K562 treated with DMSO at 1 percent for 48 hours (cell line): ENCODE results near the gene CARD11. TPM values are rescaled to one million over a fixed set of nuclear protein-coding genes. Genes with fewer than 3 reads are reported as not detected.

Source experiments
- total RNA-seq: library from RNA; unstranded; fragments of 300-600 nt; gene quantifications from 2 replicates; pipeline ENCODE4 v1.2.3, GENCODE V29; 2022; ENCODE audit warnings: low replicate concordance; ENCODE audit errors: extremely low read depth

Gene CARD11
- not detected in 2 replicates for total RNA-seq

GRCh38 chr7:3043544-3044371 lies at the start of gene CARD11:
Gene CARD11 (minus strand): TSS chr7:3043867. CDS start chr7:2958506, 85,361 bp downstream.

Other genes starting within 250 kb of the CARD11 start
- 82.0 TPM in 1 of 2 replicates, not detected in the other for gene GNA12, start 199.6 kb downstream of the CARD11 start, total RNA-seq